ENCODE measurements around the gene SLC39A6. TPM values are rescaled to one million over a fixed set of nuclear protein-coding genes. Genes with fewer than 3 reads are reported as not detected.

The SLC39A6 gene
- total and polyA plus RNA-seq, 9 donors: 26.9 to 40.9 (median 29.8) TPM

DNA sequence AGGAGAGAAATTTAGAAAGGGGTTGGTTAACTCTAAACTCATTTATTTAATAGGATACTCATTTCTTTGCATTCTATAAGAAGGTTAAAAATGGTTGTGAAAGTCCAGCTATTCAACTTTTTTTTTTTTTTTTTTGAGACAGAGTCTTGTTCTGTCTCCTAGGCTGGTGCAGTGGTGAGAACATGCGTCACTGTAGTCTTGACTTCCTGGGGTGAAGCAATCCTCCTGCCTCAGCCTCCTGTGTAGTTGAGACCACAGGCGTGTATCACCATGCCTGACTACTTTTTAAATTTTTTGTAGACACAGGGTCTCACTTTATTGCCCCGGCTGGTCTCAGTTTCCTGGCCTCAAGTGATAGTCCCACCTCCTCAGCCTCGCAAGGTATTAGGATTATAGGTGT is 12.4 kb upstream of the SLC39A6 start:
- no CpG with 5 or more reads among the region's 4 CpGs for WGBS (ENCODE audit: insufficient coverage)

DNA sequence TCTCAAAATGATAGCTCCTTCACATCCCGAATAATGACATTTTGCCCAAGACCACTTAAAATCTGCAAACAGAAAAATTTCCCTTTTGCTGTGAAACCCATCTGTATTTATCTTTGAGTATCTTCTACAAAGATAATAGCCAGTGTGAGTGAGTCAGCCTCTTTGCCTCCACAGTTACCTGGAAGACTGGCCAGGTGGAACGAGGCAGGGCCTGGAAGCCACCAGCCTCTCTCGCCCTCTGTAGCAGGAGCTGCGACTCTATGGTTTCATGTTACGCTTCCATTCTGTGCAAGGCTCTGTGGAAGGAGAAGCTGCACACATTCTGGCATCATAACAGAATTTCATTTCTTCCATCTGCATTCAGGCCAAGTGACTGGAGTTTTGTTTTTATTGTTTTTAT is 10.1 kb upstream of the SLC39A6 start:
- no peaks in the 10 kb centered on the region for H3K4me1 ChIP-seq (ENCODE audit: control insufficient read depth, insufficient read depth, low read length)
- H3K27me3 ChIP-seq (ENCODE audit: control insufficient read depth, insufficient read depth, low read length): no peaks in the 10 kb centered on the region
- DNase-seq: no peak
- H3K36me3 ChIP-seq (ENCODE audit: control insufficient read depth, insufficient read depth, low read length): peaks cover 23% of the 10 kb centered on the region
- H3K27ac ChIP-seq (ENCODE audit: low read length): no peak overlapping the region
- WGBS (ENCODE audit: insufficient coverage): 72% methylated on average over 2 of the region's 5 CpGs
- H3K4me3 ChIP-seq (ENCODE audit: low read length): no peak overlapping the region
- H3K9me3 ChIP-seq (replicated peaks; ENCODE audit: control insufficient read depth, low read depth, low read length): no peaks in the 10 kb centered on the region

More for the DNA sequence above, 12.4 kb upstream of the SLC39A6 start:
- no peaks in the 10 kb centered on the region for H3K27me3 ChIP-seq (ENCODE audit: control insufficient read depth, insufficient read depth, low read length)
- H3K36me3 ChIP-seq (ENCODE audit: control insufficient read depth, insufficient read depth, low read length): peaks cover 34% of the 10 kb centered on the region
- H3K4me1 ChIP-seq (ENCODE audit: control insufficient read depth, insufficient read depth, low read length): no peaks in the 10 kb centered on the region
- DNase-seq: no peak
- H3K4me3 ChIP-seq (ENCODE audit: low read length): no peak overlapping the region
- no peak overlapping the region for H3K27ac ChIP-seq (ENCODE audit: low read length)
- H3K9me3 ChIP-seq (replicated peaks; ENCODE audit: control insufficient read depth, low read depth, low read length): no peaks in the 10 kb centered on the region

DNA sequence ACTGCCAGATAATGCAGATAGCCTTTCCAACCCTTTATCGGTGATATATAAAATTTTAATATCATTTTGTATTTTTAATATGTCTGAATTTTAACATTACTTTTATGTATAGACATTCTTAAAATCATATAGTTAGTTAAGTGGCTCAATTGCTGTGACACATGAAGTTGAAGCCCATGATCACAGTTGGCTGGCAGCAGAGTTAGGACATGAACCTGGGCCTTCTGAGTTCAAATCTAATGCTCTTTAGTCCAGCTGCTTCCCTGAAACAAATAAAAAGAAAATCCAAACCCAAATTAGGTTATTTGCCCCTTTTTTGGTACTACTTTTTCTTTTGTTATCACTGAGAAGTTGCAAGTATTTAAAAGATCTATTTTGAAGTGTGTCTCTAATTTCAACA is 6.1 kb upstream of the SLC39A6 start:
- Histone ChIP-seq H3K36me3 (ENCODE audit: control insufficient read depth, insufficient read depth, low read length) (peaks cover 19% of the 10 kb centered on the region), H3K27ac (ENCODE audit: low read length) (no peak overlapping the region)

DNA sequence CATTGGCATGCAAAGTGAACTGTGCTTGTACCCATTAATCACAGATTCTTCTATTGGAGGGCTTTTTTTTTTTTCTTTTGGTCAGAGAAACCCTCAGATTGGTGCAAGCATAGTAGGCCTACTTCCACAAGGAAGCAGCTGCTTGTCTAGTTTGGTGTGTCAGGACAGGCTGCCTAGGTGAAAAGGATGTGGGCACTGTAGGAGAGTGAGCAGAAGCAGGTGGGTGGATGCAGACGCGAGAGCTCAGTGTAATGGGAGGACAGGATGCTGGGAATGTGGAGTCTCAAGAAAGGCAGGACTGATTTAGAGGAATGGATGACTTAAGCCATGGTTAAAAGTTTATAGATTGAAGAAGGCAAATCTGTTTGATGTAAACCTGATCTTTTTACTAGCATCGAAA is 3.6 kb upstream of the SLC39A6 start:
- H3K27me3 ChIP-seq (ENCODE audit: control insufficient read depth, insufficient read depth, low read length): no peaks in the 10 kb centered on the region
- H3K4me1 ChIP-seq (ENCODE audit: control insufficient read depth, insufficient read depth, low read length): peaks cover 11% of the 10 kb centered on the region
- WGBS (ENCODE audit: insufficient coverage): 77% methylated on average over 2 of the region's 3 CpGs
- H3K9me3 ChIP-seq (replicated peaks; ENCODE audit: control insufficient read depth, low read depth, low read length): no peaks in the 10 kb centered on the region
- H3K4me3 ChIP-seq (ENCODE audit: low read length): no peak overlapping the region
- H3K36me3 ChIP-seq (ENCODE audit: control insufficient read depth, insufficient read depth, low read length): peaks cover 3% of the 10 kb centered on the region
- no peak overlapping the region for H3K27ac ChIP-seq (ENCODE audit: low read length)
- no peak for DNase-seq

More for the DNA sequence above, 6.1 kb upstream of the SLC39A6 start:
- Histone ChIP-seq H3K4me3 (ENCODE audit: low read length) (no peak overlapping the region), H3K27me3 (ENCODE audit: control insufficient read depth, insufficient read depth, low read length) (no peaks in the 10 kb centered on the region), H3K9me3 (replicated peaks; ENCODE audit: control insufficient read depth, low read depth, low read length) (no peaks in the 10 kb centered on the region), H3K4me1 (ENCODE audit: control insufficient read depth, insufficient read depth, low read length) (peaks cover 7% of the 10 kb centered on the region)
- no peak for DNase-seq
- WGBS (ENCODE audit: insufficient coverage): no CpG with 5 or more reads among the region's 1 CpG

DNA sequence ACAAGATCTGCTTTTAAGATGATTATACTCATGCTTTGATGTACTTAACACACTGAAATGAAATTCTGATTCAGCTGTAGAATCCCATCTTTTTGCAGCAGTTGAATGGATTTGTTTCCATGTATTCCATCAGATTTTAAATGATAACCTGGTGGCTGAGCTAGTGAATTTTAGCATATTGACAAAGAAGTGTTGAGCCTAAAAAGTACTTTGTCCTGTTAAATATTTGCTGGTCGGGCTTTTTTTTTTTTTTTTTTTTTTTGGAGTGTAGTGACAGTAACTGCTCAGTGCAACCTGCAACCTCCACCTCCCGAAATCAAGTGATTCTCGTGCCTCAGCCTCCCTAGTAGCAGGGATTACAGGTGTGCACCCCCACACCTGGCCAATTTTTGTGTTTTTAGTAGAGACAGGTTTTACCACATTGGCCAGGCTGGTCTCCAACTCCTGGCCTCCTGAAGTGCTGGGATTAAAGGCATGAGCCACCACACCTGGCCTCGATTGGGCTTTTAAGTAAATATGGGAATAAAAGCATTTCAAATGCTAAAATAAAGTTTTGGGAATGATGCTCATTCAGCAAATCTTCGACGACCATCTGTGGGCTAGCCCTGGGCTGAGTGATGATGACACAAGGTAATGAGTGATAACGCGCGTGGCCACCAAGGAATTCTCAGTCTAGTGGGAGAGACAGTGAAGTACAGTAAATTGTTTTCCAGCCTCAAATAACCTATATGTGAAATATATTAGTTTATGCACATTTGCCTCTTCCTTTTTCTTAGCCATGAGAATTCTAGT is 2.7 kb upstream of the SLC39A6 start:
- Histone ChIP-seq H3K4me1 (ENCODE audit: control insufficient read depth, insufficient read depth, low read length) (peaks cover 11% of the 10 kb centered on the region), H3K9me3 (replicated peaks; ENCODE audit: control insufficient read depth, low read depth, low read length) (no peaks in the 10 kb centered on the region), H3K27ac (ENCODE audit: low read length) (no peak overlapping the region), H3K27me3 (ENCODE audit: control insufficient read depth, insufficient read depth, low read length) (no peaks in the 10 kb centered on the region), H3K36me3 (ENCODE audit: control insufficient read depth, insufficient read depth, low read length) (no peaks in the 10 kb centered on the region), H3K4me3 (ENCODE audit: low read length) (no peak overlapping the region)
- WGBS (ENCODE audit: insufficient coverage): no CpG with 5 or more reads among the region's 9 CpGs
- no peak for DNase-seq

DNA sequence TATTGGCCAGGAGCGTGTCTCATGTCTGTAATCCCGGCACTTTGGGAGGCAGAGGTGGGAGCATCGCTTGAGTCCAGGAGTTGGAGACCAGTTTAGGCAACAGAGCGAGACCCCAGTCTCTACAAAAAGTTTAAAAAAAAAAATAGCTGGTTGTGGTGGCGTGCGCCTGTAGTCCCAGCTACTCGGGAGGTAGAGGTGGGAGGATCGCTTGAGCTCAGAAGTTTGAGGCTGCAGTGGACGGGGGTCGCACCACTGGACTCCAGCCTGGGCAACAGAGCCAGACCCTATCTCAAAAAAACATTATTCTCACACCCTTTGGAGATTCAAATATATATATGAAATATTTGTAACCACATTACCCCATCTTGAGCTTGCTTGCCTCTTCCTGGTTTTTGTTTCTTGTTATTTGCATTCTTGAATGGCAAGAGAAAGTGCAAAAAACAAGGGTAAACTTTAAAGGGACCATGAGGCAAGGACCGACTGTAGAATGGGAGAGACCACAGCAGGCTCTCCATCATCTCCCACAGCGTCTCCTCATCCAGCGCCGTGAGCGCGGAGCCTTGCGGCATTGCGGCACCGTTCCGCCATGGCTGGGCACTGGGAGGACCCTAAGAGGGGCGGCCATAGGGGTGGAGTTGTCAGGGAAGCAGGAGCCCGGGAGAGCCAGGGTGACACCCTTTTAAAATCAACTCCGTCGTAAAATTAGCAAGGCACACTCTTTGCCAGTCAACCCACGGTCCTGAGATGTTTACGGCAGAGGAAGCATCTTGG is 1.9 kb upstream of the SLC39A6 start:
- DNase-seq: no peak
- Histone ChIP-seq H3K4me3 (ENCODE audit: low read length) (peak overlapping the region; percentile 87), H3K36me3 (ENCODE audit: control insufficient read depth, insufficient read depth, low read length) (peaks cover 3% of the 10 kb centered on the region), H3K27me3 (ENCODE audit: control insufficient read depth, insufficient read depth, low read length) (no peaks in the 10 kb centered on the region), H3K9me3 (replicated peaks; ENCODE audit: control insufficient read depth, low read depth, low read length) (no peaks in the 10 kb centered on the region), H3K4me1 (ENCODE audit: control insufficient read depth, insufficient read depth, low read length) (peaks cover 11% of the 10 kb centered on the region), H3K27ac (ENCODE audit: low read length) (no peak overlapping the region)
- 86% methylated on average over 10 of the region's 26 CpGs for WGBS (ENCODE audit: insufficient coverage)

DNA sequence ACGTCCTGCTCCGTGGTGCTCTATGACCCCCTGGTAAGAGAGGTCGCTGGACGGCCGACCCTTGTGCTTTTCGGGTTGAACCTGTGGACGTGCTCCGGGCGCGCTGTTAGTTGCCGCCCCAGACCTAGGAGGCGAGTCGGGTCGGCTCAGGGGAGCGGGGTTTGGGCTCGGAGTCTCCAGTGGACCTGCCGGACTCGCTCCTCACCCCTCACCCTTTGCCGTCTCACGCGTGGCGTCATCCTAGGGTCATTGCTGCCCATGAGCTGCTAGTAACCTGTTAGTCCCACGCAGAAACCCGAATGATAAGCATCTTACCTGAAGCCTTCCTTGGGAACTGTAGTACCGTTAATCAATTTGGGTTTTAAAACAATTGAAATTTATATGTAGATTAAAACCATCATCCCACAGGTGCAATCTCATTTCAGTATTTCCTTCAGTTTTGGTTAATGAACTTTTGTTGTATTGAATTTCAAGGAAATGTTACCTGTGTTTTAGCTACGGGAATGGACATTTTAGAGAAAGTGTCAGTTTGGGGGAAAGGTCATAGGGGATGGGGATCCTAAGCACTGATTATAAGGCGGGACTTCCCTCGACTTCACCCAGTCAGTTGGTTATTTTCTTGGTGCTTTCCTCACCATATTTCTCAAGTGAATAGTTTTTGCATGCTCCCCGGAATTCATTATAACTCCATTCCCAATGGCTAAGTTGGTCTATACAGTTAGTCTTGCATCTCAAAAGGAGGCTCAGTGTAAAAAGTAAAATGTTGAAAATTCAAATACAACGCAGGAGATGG is 1.1 kb upstream of the SLC39A6 start:
- Histone ChIP-seq H3K27ac (ENCODE audit: low read length) (peak overlapping the region; percentile 99), H3K9me3 (replicated peaks; ENCODE audit: control insufficient read depth, low read depth, low read length) (no peaks in the 10 kb centered on the region), H3K36me3 (ENCODE audit: control insufficient read depth, insufficient read depth, low read length) (peaks cover 4% of the 10 kb centered on the region), H3K4me3 (ENCODE audit: low read length) (peak overlapping the region; percentile 87), H3K27me3 (ENCODE audit: control insufficient read depth, insufficient read depth, low read length) (no peaks in the 10 kb centered on the region), H3K4me1 (ENCODE audit: control insufficient read depth, insufficient read depth, low read length) (peaks cover 11% of the 10 kb centered on the region)
- DNase-seq: no peak
- WGBS (ENCODE audit: insufficient coverage): 1% methylated on average over 23 of the region's 30 CpGs

DNA sequence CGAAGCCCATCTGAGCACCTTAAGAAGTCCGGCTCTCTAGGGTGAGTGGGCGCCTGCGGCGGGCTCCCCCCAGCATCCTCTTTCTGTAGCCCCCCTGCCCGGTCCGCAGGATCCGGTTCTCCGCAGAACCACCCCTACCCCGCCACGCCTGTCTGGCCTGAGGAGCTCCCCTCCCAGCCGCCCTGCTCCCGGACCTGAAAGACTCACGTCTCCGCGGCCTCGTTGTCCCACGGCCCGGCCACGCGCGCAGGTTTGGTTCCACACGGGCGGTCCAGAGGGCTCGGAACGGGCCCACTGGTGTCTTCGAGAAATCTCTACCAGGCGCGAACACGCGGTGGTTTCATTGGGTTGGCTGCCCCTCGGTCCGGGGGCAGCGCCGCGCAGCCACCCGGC is 237 bp downstream of the SLC39A6 start:
- Histone ChIP-seq H3K27me3 (ENCODE audit: control insufficient read depth, insufficient read depth, low read length) (no peaks in the 10 kb centered on the region), H3K36me3 (ENCODE audit: control insufficient read depth, insufficient read depth, low read length) (peaks cover 11% of the 10 kb centered on the region), H3K9me3 (replicated peaks; ENCODE audit: control insufficient read depth, low read depth, low read length) (no peaks in the 10 kb centered on the region), H3K27ac (ENCODE audit: low read length) (peak overlapping the region; percentile 99), H3K4me1 (ENCODE audit: control insufficient read depth, insufficient read depth, low read length) (peaks cover 11% of the 10 kb centered on the region), H3K4me3 (ENCODE audit: low read length) (peak overlapping the region; percentile 87)
- under 1% methylated on average over 37 of the region's 37 CpGs for WGBS (ENCODE audit: insufficient coverage)
- no peak for DNase-seq

DNA sequence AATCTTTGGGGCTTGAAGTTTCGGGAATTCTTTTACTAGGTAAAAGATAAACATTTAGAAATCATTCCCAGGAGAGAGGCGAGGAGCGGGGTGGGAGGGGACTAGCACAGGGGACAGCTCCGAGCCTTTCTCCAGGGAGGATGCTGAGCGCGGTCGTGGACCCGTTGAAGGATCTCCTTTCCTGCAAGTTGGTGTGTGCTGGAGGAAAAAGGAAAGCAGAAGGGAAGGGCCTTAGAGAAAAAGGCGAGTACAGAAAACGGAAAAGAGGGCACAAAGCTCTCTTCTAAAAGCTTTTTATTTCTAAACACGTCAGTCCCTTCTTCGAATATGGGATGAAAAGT is 640 bp downstream of the SLC39A6 start:
- Histone ChIP-seq H3K36me3 (ENCODE audit: control insufficient read depth, insufficient read depth, low read length) (peaks cover 11% of the 10 kb centered on the region), H3K4me3 (ENCODE audit: low read length) (peak overlapping the region; percentile 87), H3K27me3 (ENCODE audit: control insufficient read depth, insufficient read depth, low read length) (no peaks in the 10 kb centered on the region), H3K4me1 (ENCODE audit: control insufficient read depth, insufficient read depth, low read length) (peaks cover 11% of the 10 kb centered on the region), H3K27ac (ENCODE audit: low read length) (peak overlapping the region; percentile 99), H3K9me3 (replicated peaks; ENCODE audit: control insufficient read depth, low read depth, low read length) (no peaks in the 10 kb centered on the region)
- peak; percentile 44 for DNase-seq
- WGBS (ENCODE audit: insufficient coverage): 0% methylated on average over 1 of the region's 12 CpGs
